T follicular helper cell (primary cell): Measurements from ENCODE around the gene MGST1.
"Not testable (repeated sequence)": the region's sequence is repeated elsewhere in the genome, so short reads cannot be mapped to it uniquely, and the experiment has no call there.

ENCODE experiments used
- DNase-seq: peaks from one replicate; pipeline ENCODE4 v3.0.0-alpha.2; 2020; ENCODE audit warnings: low read depth

MGST1 gene

GRCh38 chr12:16352481-16352880 is 5.0 kb downstream of the MGST1 start:
- DNase-seq = no peak

GRCh38 chr12:16358878-16359277 is 11.4 kb downstream of the MGST1 start:
- no peak for DNase-seq

- DNase-seq = no peak
Observed at GRCh38 chr12:16359512-16360491, 12.4 kb downstream of the MGST1 start.

GRCh38 chr12:16361142-16361783 is 13.8 kb downstream of the MGST1 start:
- DNase-seq = no peak

- DNase-seq = no peak
Observed at GRCh38 chr12:16362550-16362949, 15.1 kb downstream of the MGST1 start.

- DNase-seq = no peak
Observed at GRCh38 chr12:16369156-16369555, 21.7 kb downstream of the MGST1 start.

- DNase-seq = no peak
Observed at GRCh38 chr12:16370096-16370495, 22.7 kb downstream of the MGST1 start.

- DNase-seq = not testable (repeated sequence)
Observed at GRCh38 chr12:16382652-16383312, 35.3 kb downstream of the MGST1 start.

GRCh38 chr12:16384732-16385131 is 37.3 kb downstream of the MGST1 start:
- DNase-seq = no peak

GRCh38 chr12:16385782-16386646 is 38.6 kb downstream of the MGST1 start:
- DNase-seq = no peak

- no peak for DNase-seq
Observed at GRCh38 chr12:16387919-16388318, 40.5 kb downstream of the MGST1 start.

- no peak for DNase-seq
Observed at GRCh38 chr12:16389594-16389993, 42.1 kb downstream of the MGST1 start.

- no peak for DNase-seq
Observed at GRCh38 chr12:16392846-16393535, 45.5 kb downstream of the MGST1 start.

- DNase-seq = no peak
Observed at GRCh38 chr12:16399101-16399500, 51.7 kb downstream of the MGST1 start.

- DNase-seq = not testable (repeated sequence)
Observed at GRCh38 chr12:16401835-16402234, 54.4 kb downstream of the MGST1 start.

- no peak for DNase-seq
Observed at GRCh38 chr12:16407346-16407745, 59.9 kb downstream of the MGST1 start.
